ENCODE data around the gene ENTPD6.

DNA sequence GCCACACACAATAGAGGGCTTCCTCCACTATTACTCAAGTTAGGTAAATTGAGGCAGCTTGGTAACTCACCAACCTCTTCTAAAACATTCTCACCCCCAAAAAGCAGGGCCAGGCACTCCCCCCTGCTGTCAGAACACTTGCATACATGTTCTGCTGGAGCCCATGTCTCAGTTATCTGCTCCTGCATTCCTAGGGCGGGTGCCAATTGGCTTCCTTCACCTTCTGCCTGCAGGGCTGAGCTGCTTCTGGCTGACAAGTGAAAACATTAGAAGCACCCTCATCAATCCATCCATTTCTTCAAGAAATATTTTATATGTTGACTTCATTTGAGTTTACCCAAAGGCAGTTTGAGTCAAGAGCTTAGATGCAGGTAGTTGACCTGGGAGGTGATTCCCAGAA, 4.5 kb upstream of the ENTPD6 start:
- no peak for TF ChIP-seq POLR2A (IDR thresholded peaks at IDR 0.05)
- TF ChIP-seq, protein P1, sequence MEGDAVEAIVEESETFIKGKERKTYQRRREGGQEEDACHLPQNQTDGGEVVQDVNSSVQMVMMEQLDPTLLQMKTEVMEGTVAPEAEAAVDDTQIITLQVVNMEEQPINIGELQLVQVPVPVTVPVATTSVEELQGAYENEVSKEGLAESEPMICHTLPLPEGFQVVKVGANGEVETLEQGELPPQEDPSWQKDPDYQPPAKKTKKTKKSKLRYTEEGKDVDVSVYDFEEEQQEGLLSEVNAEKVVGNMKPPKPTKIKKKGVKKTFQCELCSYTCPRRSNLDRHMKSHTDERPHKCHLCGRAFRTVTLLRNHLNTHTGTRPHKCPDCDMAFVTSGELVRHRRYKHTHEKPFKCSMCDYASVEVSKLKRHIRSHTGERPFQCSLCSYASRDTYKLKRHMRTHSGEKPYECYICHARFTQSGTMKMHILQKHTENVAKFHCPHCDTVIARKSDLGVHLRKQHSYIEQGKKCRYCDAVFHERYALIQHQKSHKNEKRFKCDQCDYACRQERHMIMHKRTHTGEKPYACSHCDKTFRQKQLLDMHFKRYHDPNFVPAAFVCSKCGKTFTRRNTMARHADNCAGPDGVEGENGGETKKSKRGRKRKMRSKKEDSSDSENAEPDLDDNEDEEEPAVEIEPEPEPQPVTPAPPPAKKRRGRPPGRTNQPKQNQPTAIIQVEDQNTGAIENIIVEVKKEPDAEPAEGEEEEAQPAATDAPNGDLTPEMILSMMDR (IDR thresholded peaks at IDR 0.05), result no peak

All from right lobe of liver (tissue), 4 donors.